22Rv1 (cell line): ENCODE measurements around the gene USP6NL.

ENCODE experiments used
- H3K27ac ChIP-seq: fragments of 450-650 bp; 2 replicates; pipeline ENCODE4 v1.5.1; 2017
- CTCF ChIP-seq: fragments of 450-650 bp; IDR thresholded peaks from 2 replicates; pipeline ENCODE4 v1.5.1; 2017; ENCODE audit warnings: mild to moderate bottlenecking
- ZFX ChIP-seq: fragments of 450-650 bp; IDR thresholded peaks from 2 replicates; pipeline ENCODE4 v1.6.1; 2017; ENCODE audit warnings: antibody characterized with exemption, borderline replicate concordance

Gene USP6NL

GRCh38 chr10:11533328-11533781 is 78.1 kb downstream of the USP6NL start:
- H3K27ac ChIP-seq: no peak overlapping the region
- TF ChIP-seq ZFX (no peak), CTCF (no peak)

- TF ChIP-seq ZFX: no peak
- TF ChIP-seq CTCF: no peak
- no peak overlapping the region for H3K27ac ChIP-seq
Measured at GRCh38 chr10:11532306-11532705, 79.1 kb downstream of the USP6NL start.

- no peak overlapping the region for H3K27ac ChIP-seq
- no peak for TF ChIP-seq CTCF
- TF ChIP-seq ZFX: no peak
Measured at GRCh38 chr10:11530806-11531205, 80.6 kb downstream of the USP6NL start.

- no peak overlapping the region for H3K27ac ChIP-seq
Measured at GRCh38 chr10:11529276-11529903, 82.1 kb downstream of the USP6NL start.

GRCh38 chr10:11528286-11528685 is 83.2 kb downstream of the USP6NL start:
- no peak overlapping the region for H3K27ac ChIP-seq
- TF ChIP-seq ZFX (no peak), CTCF (no peak)

More at GRCh38 chr10:11529276-11529903, 82.1 kb downstream of the USP6NL start:
- TF ChIP-seq CTCF: no peak
- TF ChIP-seq ZFX: no peak

GRCh38 chr10:11527691-11528255 is 83.7 kb downstream of the USP6NL start:
- no peak for TF ChIP-seq CTCF
- no peak for TF ChIP-seq ZFX
- H3K27ac ChIP-seq: no peak overlapping the region

- TF ChIP-seq CTCF (no peak), ZFX (no peak)
- no peak overlapping the region for H3K27ac ChIP-seq
Measured at GRCh38 chr10:11527068-11527467, 84.4 kb downstream of the USP6NL start.
